Epithelial cell of proximal tubule (primary cell): ENCODE data around the gene TSPAN2. TPM values are rescaled to one million over a fixed set of nuclear protein-coding genes. Genes with fewer than 3 reads are reported as not detected.

Experiments
- DNase-seq: peaks from one replicate; pipeline ENCODE4 v3.0.0-alpha.2; 2011; ENCODE audit warnings: low read depth
- H3K4me3 ChIP-seq: 2 replicates; pipeline ENCODE4 v1.5.1; 2011; ENCODE audit warnings: low read depth, mild to moderate bottlenecking, low read length
- CTCF ChIP-seq: conservative IDR thresholded peaks from 2 replicates; pipeline ENCODE4 v1.5.1; 2012; ENCODE audit warnings: low read depth, mild to moderate bottlenecking, low read length
- total RNA-seq: library from RNA; depleted of rRNA; stranded (reverse); fragments of >200 nt; gene quantifications from 2 replicates; pipeline ENCODE4 v1.2.3, GENCODE V29; 2015

Gene TSPAN2
- total RNA-seq, 1 donor from 2014 or later: 5.0 TPM

- no peak for TF ChIP-seq CTCF
- no peak overlapping the region for H3K4me3 ChIP-seq
- no peak for DNase-seq
Measured at GRCh38 chr1:115069659-115070308, 19.5 kb downstream of the TSPAN2 start.

- no peak for DNase-seq
- no peak overlapping the region for H3K4me3 ChIP-seq
- no peak for TF ChIP-seq CTCF
Measured at GRCh38 chr1:115068826-115069585, 20.3 kb downstream of the TSPAN2 start.

GRCh38 chr1:115067161-115067859 is 22.0 kb downstream of the TSPAN2 start:
- TF ChIP-seq CTCF: no peak
- DNase-seq: no peak
- no peak overlapping the region for H3K4me3 ChIP-seq

- H3K4me3 ChIP-seq: no peak overlapping the region
- no peak for DNase-seq
- TF ChIP-seq CTCF: no peak
Measured at GRCh38 chr1:115065021-115065420, 24.3 kb downstream of the TSPAN2 start.

GRCh38 chr1:115064461-115064860 is 24.8 kb downstream of the TSPAN2 start:
- no peak for TF ChIP-seq CTCF
- DNase-seq: no peak
- H3K4me3 ChIP-seq: no peak overlapping the region

GRCh38 chr1:115063228-115063901 is 25.9 kb downstream of the TSPAN2 start:
- DNase-seq: no peak
- no peak overlapping the region for H3K4me3 ChIP-seq
- TF ChIP-seq CTCF: no peak
